ENCODE data around the gene STRIT1. TPM values are rescaled to one million over a fixed set of nuclear protein-coding genes. Genes with fewer than 3 reads are reported as not detected.

STRIT1 gene
- total and polyA plus RNA-seq, 2 donors (not counting 1 experiment from before 2014, with no cell fraction given), result not detected

- no peaks in the 10 kb centered on the region for H3K79me2 ChIP-seq (ENCODE audit: control insufficient read depth, insufficient read depth, low read length)
- TF ChIP-seq EZH2 (IDR thresholded peaks at IDR 0.05; ENCODE audit: low read length, missing control alignments) (no peak), CTCF (conservative IDR thresholded peaks at IDR 0.05 in 1 of 2, IDR thresholded peaks at IDR 0.05 in 1 of 2; ENCODE audit: low read depth in 1 of 2, low read length in 2 of 2) (no peak)
- H4K20me1 ChIP-seq (ENCODE audit: control insufficient read depth, extremely low read depth, insufficient read depth, low read length), result no peaks in the 10 kb centered on the region
- no peak overlapping the region for H3K4me3 ChIP-seq (replicated peaks in 1 of 4; ENCODE audit: control extremely low read depth in 1 of 4, insufficient read depth in 1 of 4, low read depth in 3 of 4, low read length in 4 of 4)
- no peaks in the 10 kb centered on the region for H3K36me3 ChIP-seq (ENCODE audit: control insufficient read depth, insufficient read depth, low read length)
- no peak for DNase-seq (ENCODE audit: low read depth in 2 of 2)
- no peak overlapping the region for H3K27ac ChIP-seq (ENCODE audit: insufficient read depth, low read length)
- no peaks in the 10 kb centered on the region for H3K4me1 ChIP-seq (ENCODE audit: control insufficient read depth, extremely low read depth, insufficient read depth, low read length)
- H3K9me3 ChIP-seq (ENCODE audit: control insufficient read depth, insufficient read depth, low read depth, low read length), result no peaks in the 10 kb centered on the region
- H3K4me2 ChIP-seq (ENCODE audit: extremely low read depth, insufficient read depth, low read length), result no peak overlapping the region
- no peak overlapping the region for H2AFZ ChIP-seq (ENCODE audit: low read length)
- no peaks in the 10 kb centered on the region for H3K27me3 ChIP-seq (ENCODE audit: control insufficient read depth, insufficient read depth, low read length)
- no peak overlapping the region for H3K9ac ChIP-seq (ENCODE audit: insufficient read depth, low read length)
Measured at GRCh38 chr3:155262295-155262694, 31.2 kb downstream of the STRIT1 start.

- H4K20me1 ChIP-seq (ENCODE audit: control insufficient read depth, extremely low read depth, insufficient read depth, low read length), result no peaks in the 10 kb centered on the region
- H2AFZ ChIP-seq (ENCODE audit: low read length), result no peak overlapping the region
- DNase-seq (ENCODE audit: low read depth in 2 of 2), result no peak
- H3K4me3 ChIP-seq (replicated peaks in 1 of 4; ENCODE audit: control extremely low read depth in 1 of 4, insufficient read depth in 1 of 4, low read depth in 3 of 4, low read length in 4 of 4), result no peak overlapping the region
- H3K9ac ChIP-seq (ENCODE audit: insufficient read depth, low read length), result no peak overlapping the region
- H3K27ac ChIP-seq (ENCODE audit: insufficient read depth, low read length), result no peak overlapping the region
- H3K36me3 ChIP-seq (ENCODE audit: control insufficient read depth, insufficient read depth, low read length), result no peaks in the 10 kb centered on the region
- TF ChIP-seq CTCF (conservative IDR thresholded peaks at IDR 0.05 in 1 of 2, IDR thresholded peaks at IDR 0.05 in 1 of 2; ENCODE audit: low read depth in 1 of 2, low read length in 2 of 2), result no peak
- no peak for TF ChIP-seq EZH2 (IDR thresholded peaks at IDR 0.05; ENCODE audit: low read length, missing control alignments)
- H3K9me3 ChIP-seq (ENCODE audit: control insufficient read depth, insufficient read depth, low read depth, low read length), result no peaks in the 10 kb centered on the region
- no peak overlapping the region for H3K4me2 ChIP-seq (ENCODE audit: extremely low read depth, insufficient read depth, low read length)
- H3K79me2 ChIP-seq (ENCODE audit: control insufficient read depth, insufficient read depth, low read length), result no peaks in the 10 kb centered on the region
- no peaks in the 10 kb centered on the region for H3K27me3 ChIP-seq (ENCODE audit: control insufficient read depth, insufficient read depth, low read length)
- no peaks in the 10 kb centered on the region for H3K4me1 ChIP-seq (ENCODE audit: control insufficient read depth, extremely low read depth, insufficient read depth, low read length)
Measured at GRCh38 chr3:155254445-155254844, 39.0 kb downstream of the STRIT1 start.

DNA sequence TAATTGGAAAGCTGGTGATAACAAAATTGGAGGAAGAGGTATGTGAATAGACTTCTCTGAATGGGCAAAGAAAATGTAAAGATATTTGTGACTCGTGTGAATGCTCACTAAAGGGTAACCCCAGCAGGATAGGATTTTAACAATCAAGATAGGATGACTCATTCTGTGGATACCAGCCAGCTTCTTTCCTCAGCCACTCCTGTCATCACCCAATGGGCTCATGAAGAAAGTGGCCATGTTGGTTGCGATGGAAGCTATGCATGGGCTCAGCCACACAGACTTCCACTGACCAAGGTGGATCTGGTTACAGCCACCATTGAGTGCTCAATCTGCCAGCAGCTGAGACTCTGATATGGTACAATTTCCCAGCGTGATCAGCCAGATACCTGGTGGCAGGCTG lies 40.9 kb downstream of the STRIT1 start:
- Histone ChIP-seq H3K27ac (ENCODE audit: insufficient read depth, low read length) (no peak overlapping the region), H3K4me2 (ENCODE audit: extremely low read depth, insufficient read depth, low read length) (no peak overlapping the region), H3K79me2 (ENCODE audit: control insufficient read depth, insufficient read depth, low read length) (no peaks in the 10 kb centered on the region), H3K4me1 (ENCODE audit: control insufficient read depth, extremely low read depth, insufficient read depth, low read length) (no peaks in the 10 kb centered on the region), H2AFZ (ENCODE audit: low read length) (no peak overlapping the region), H3K9ac (ENCODE audit: insufficient read depth, low read length) (no peak overlapping the region), H3K36me3 (ENCODE audit: control insufficient read depth, insufficient read depth, low read length) (no peaks in the 10 kb centered on the region), H4K20me1 (ENCODE audit: control insufficient read depth, extremely low read depth, insufficient read depth, low read length) (no peaks in the 10 kb centered on the region), H3K9me3 (ENCODE audit: control insufficient read depth, insufficient read depth, low read depth, low read length) (no peaks in the 10 kb centered on the region), H3K27me3 (ENCODE audit: control insufficient read depth, insufficient read depth, low read length) (no peaks in the 10 kb centered on the region), H3K4me3 (replicated peaks in 1 of 4; ENCODE audit: control extremely low read depth in 1 of 4, insufficient read depth in 1 of 4, low read depth in 3 of 4, low read length in 4 of 4) (no peak overlapping the region)
- DNase-seq (ENCODE audit: low read depth in 2 of 2), result peak in 1 of 2 donors; percentile 61
- TF ChIP-seq EZH2 (IDR thresholded peaks at IDR 0.05; ENCODE audit: low read length, missing control alignments) (no peak), CTCF (conservative IDR thresholded peaks at IDR 0.05 in 1 of 2, IDR thresholded peaks at IDR 0.05 in 1 of 2; ENCODE audit: low read depth in 1 of 2, low read length in 2 of 2) (no peak)

All from fibroblast of lung (primary cell).